ENCODE results near the gene FAM217B. TPM values are rescaled to one million over a fixed set of nuclear protein-coding genes. Genes with fewer than 3 reads are reported as not detected.

FAM217B gene
- total RNA-seq, 6 experiments from 2014 or later, result 1.2 to 3.6 (median 2.2) TPM

DNA sequence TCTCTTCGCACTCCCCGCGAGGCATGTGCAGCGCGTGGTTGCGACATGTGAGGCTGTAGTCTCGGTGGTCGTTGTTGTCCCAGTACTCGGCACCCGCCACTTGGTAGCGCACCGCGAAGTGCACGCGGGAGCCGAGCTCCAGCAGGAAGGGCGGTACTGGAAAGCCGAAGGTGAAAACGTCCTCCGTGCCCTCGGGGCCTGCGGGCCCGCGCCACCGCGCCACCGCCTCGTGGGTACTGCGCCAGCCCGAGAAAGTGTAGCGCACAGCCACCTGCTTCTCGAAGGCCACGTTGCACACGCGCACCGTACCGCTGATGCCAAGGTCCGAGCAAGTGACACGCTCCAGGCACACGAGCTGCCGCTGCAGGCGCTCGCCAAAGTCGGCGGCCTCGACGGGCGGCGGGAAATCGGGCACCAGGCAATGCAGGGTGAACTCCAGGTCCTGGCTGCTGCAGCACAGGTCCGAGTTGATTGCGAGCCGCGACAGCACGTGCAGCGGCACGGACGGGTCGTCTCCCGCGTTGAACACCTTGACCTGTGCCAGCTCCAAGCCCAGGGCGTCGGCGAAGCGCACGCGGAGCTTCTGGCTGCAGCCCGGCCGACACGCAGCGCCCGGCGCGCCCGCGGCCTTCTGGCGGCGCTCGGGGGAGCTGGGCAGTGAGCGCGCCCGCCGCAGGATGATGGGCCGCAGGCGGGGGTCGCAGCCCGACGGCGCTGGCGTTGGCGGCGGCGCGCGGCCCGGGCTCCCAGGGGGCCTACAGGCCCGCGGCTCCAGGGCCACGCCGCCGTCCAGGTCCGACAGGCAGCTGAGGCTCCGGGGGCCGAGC lies 924 bp upstream of the FAM217B start:
- DNase-seq (peak in 2 of 3 donors; percentile 51 to 62), ATAC-seq (no peak)
- peak overlapping the region; percentile 48 to 84 (median 80) for H3K27ac ChIP-seq
- TF ChIP-seq POLR2A (IDR thresholded peaks at IDR 0.05), result no peak
- TF ChIP-seq, protein P1, sequence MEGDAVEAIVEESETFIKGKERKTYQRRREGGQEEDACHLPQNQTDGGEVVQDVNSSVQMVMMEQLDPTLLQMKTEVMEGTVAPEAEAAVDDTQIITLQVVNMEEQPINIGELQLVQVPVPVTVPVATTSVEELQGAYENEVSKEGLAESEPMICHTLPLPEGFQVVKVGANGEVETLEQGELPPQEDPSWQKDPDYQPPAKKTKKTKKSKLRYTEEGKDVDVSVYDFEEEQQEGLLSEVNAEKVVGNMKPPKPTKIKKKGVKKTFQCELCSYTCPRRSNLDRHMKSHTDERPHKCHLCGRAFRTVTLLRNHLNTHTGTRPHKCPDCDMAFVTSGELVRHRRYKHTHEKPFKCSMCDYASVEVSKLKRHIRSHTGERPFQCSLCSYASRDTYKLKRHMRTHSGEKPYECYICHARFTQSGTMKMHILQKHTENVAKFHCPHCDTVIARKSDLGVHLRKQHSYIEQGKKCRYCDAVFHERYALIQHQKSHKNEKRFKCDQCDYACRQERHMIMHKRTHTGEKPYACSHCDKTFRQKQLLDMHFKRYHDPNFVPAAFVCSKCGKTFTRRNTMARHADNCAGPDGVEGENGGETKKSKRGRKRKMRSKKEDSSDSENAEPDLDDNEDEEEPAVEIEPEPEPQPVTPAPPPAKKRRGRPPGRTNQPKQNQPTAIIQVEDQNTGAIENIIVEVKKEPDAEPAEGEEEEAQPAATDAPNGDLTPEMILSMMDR (IDR thresholded peaks at IDR 0.05), result no peak
- H3K27me3 ChIP-seq, result no peaks in the 10 kb centered on the region
- 85% methylated on average over 5 of the region's 104 CpGs for WGBS (ENCODE audit: insufficient coverage, low coverage, low lambda C conversion rate, missing lambda C conversion rate)
- H3K9me3 ChIP-seq, result no peaks in the 10 kb centered on the region
- peaks cover 0 to 11% (median 3%) of the 10 kb centered on the region in 4 donors for H3K36me3 ChIP-seq
- H3K4me1 ChIP-seq, result peaks cover 0 to 18% (median 0%) of the 10 kb centered on the region in 4 donors
- H3K4me3 ChIP-seq, result peak overlapping the region; percentile 56 to 63 (median 57)
- intact Hi-C loops (cut with DNase I), result no loop called here

DNA sequence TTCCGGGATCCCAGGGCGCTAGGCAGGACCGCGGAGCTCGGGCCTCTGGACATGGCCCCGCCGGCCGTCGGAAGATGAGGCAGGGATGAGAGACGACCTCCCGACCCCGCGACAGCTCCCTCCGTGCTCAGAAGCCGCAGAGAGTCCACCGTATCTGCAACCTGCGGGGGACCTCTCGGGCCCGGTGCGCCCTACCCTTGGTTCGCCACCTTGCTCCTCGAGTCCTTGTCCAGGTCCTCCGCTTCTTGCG lies 385 bp upstream of the FAM217B start:
- Histone ChIP-seq H3K36me3 (peaks cover 0 to 16% (median 3%) of the 10 kb centered on the region in 4 donors), H3K9me3 (no peaks in the 10 kb centered on the region), H3K4me3 (peak overlapping the region; percentile 56 to 63 (median 57)), H3K27me3 (no peaks in the 10 kb centered on the region), H3K4me1 (peaks cover 0 to 18% (median 0%) of the 10 kb centered on the region in 4 donors), H3K27ac (peak overlapping the region; percentile 48 to 84 (median 80))
- WGBS (ENCODE audit: insufficient coverage, low coverage, low lambda C conversion rate, missing lambda C conversion rate), result no CpG with 5 or more reads among the region's 24 CpGs
- intact Hi-C loops (cut with DNase I), result no loop called here
- DNase-seq (peak; percentile 44 to 69 (median 52)), ATAC-seq (peak; percentile 13 to 28 (median 22))
- TF ChIP-seq, protein P1 (IDR thresholded peaks at IDR 0.05), result no peak
- no peak for TF ChIP-seq POLR2A (IDR thresholded peaks at IDR 0.05)

DNA sequence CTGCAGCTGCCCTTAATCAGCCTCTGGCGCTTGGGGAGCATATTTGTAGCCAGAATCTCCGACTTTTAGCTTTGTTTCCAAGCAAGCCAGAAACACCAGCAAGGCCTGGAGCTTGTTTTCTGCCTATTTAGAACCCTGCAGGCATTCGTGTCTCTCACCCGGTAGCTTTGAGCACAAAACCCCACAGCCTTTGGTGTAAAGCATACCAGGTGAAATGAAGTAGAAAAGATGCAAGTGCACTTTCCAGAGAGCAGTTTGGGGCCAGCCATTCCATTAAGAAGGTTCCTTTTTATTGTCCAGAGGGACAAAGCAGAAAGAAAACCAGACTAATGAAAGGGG lies 736 bp downstream of the FAM217B start:
- ATAC-seq (no peak), DNase-seq (no peak)
- WGBS (ENCODE audit: insufficient coverage, low coverage, low lambda C conversion rate, missing lambda C conversion rate), result 2% methylated on average over 4 of the region's 4 CpGs
- intact Hi-C loops (cut with DNase I), result no loop called here
- Histone ChIP-seq H3K36me3 (peaks cover 0 to 19% (median 3%) of the 10 kb centered on the region in 4 donors), H3K27me3 (no peaks in the 10 kb centered on the region), H3K9me3 (no peaks in the 10 kb centered on the region), H3K4me3 (peak overlapping the region; percentile 56 to 63 (median 57)), H3K4me1 (peaks cover 0 to 18% (median 0%) of the 10 kb centered on the region in 4 donors), H3K27ac (peak overlapping the region; percentile 61 to 84 (median 80))
- TF ChIP-seq, protein P1 (IDR thresholded peaks at IDR 0.05), result no peak
- no peak for TF ChIP-seq POLR2A (IDR thresholded peaks at IDR 0.05)

DNA sequence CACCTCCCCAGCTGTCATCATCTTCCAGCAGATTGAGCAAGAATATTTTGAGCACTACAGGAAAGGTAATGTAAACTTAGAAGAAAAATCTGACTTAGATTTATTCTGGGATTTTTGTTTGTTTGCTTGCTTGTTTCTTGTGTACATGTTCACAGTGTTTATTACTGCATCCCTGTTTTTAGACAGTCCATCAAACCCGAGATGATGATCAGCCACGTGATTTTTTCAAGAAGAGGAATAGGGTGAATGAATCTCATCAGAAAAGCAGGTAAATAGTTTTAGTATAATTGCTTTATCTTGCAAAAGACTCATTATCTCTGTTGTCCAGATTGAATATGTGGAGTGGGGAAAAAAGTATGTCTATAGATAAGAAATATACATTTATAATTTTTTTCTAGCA lies 2.1 kb downstream of the FAM217B start:
- WGBS (ENCODE audit: insufficient coverage, low coverage, low lambda C conversion rate, missing lambda C conversion rate), result 75% methylated on average over 2 of the region's 2 CpGs
- Histone ChIP-seq H3K36me3 (peaks cover 0 to 19% (median 3%) of the 10 kb centered on the region in 4 donors), H3K4me3 (no peak overlapping the region), H3K9me3 (no peaks in the 10 kb centered on the region), H3K27ac (no peak overlapping the region), H3K27me3 (no peaks in the 10 kb centered on the region), H3K4me1 (peaks cover 0 to 18% (median 0%) of the 10 kb centered on the region in 4 donors)
- ATAC-seq (no peak), DNase-seq (no peak)
- intact Hi-C loops (cut with DNase I), result no loop called here
- TF ChIP-seq POLR2A (IDR thresholded peaks at IDR 0.05), result no peak
- TF ChIP-seq, protein P1 (IDR thresholded peaks at IDR 0.05), result no peak
